Activated B cell treated with CpG ODN at 0.5 μM for 24 hours (primary cell): ENCODE measurements around the gene DEXI. TPM values are rescaled to one million over a fixed set of nuclear protein-coding genes. Genes with fewer than 3 reads are reported as not detected.
"Not testable (repeated sequence)": the region's sequence is repeated elsewhere in the genome, so short reads cannot be mapped to it uniquely, and the experiment has no call there.

ENCODE experiments used
- ATAC-seq: fragments of 200-7000 bp; cut with Tn5 transposase; one replicate; pipeline ENCODE4 v1.10.0; 2021; ENCODE audit warnings: low read depth, mild to moderate bottlenecking, moderate library complexity
- CTCF ChIA-PET: fragments of 350-600 bp; sonication (Branson Sonifier 250); formaldehyde crosslinking; loops from one replicate; lab custom pipeline; 2021; ENCODE audit warnings: antibody characterized with exemption; lab: Charles Lee
- POLR2A ChIA-PET: fragments of 350-600 bp; sonication (Branson Sonifier 250); formaldehyde crosslinking; loops from one replicate; lab custom pipeline; 2021; ENCODE audit warnings: antibody characterized with exemption; lab: Charles Lee
- DNase-seq: peaks from one replicate; pipeline ENCODE4 v3.0.0; 2022
- H3K27ac Mint-ChIP-seq: one replicate; pipeline ENCODE4 v1.8.0; 2020; ENCODE audit warnings: mixed read lengths
- H3K27me3 Mint-ChIP-seq: one replicate; pipeline ENCODE4 v1.8.0; 2021; ENCODE audit warnings: mixed read lengths
- H3K36me3 Mint-ChIP-seq: one replicate; pipeline ENCODE4 v1.8.0; 2021; ENCODE audit warnings: low read depth, mixed read lengths
- H3K4me1 Mint-ChIP-seq: one replicate; pipeline ENCODE4 v1.8.0; 2021; ENCODE audit warnings: mixed read lengths
- H3K4me3 Mint-ChIP-seq: one replicate; pipeline ENCODE4 v1.8.0; 2020; ENCODE audit warnings: mild to moderate bottlenecking, mixed read lengths
- H3K9me3 Mint-ChIP-seq: one replicate; pipeline ENCODE4 v1.8.0; 2020; ENCODE audit warnings: mixed read lengths
- CTCF ChIP-seq: fragments of 200-600 bp; IDR thresholded peaks from one replicate; pipeline ENCODE4 v1.8.0; 2022; ENCODE audit warnings: antibody characterized with exemption, mild to moderate bottlenecking
- intact Hi-C: fragments of 100-400 bp; cut with micrococcal nuclease; formaldehyde crosslinking; loops from one replicate; pipeline ENCODE4 v1.15.1; 2024
- total RNA-seq: library from RNA; stranded (reverse); gene quantifications from 2 replicates; pipeline ENCODE4 v1.2.3, GENCODE V29; 2022

DEXI gene
- total RNA-seq, 1 donor from 2014 or later = 18.0 TPM

GRCh38 chr16:10945065-10945787 lies 3.0 kb upstream of the DEXI start:
- POLR2A ChIA-PET = interaction anchor here (0.5 to 2.0 kb wide), 13 partner anchors 10 to 906 kb away, joined by 3 to 18 read pairs (median 4); partner anchors contain the start of genes NUBP1, RSL1D1 and SOCS1
- Mint-ChIP-seq H3K4me3 (peak overlapping the region; percentile 89), H3K36me3 (peaks cover 7% of the 10 kb centered on the region), H3K9me3 (no peaks in the 10 kb centered on the region), H3K27ac (peak overlapping the region; percentile 81), H3K27me3 (no peaks in the 10 kb centered on the region), H3K4me1 (peaks cover 83% of the 10 kb centered on the region)
- ATAC-seq (no peak), DNase-seq (no peak)
- intact Hi-C loops = loop anchor here (2.0 to 10.0 kb wide), 5 partner anchors 68 to 1860 kb away; partner anchors contain the start of genes CIITA, CPPED1, GSPT1 and ZC3H7A
- CTCF ChIA-PET = interaction anchor here (1.2 kb wide), 1 partner anchor 18 kb away, joined by 4 read pairs; no protein-coding TSS in a partner anchor
- TF ChIP-seq CTCF = no peak

- intact Hi-C loops = loop anchor here (1.0 to 10.0 kb wide), 6 partner anchors 68 to 1860 kb away; partner anchors contain the start of genes CIITA, CPPED1, GSPT1 and ZC3H7A
- TF ChIP-seq CTCF = no peak
Observed at GRCh38 chr16:10944249-10945064, 2.2 kb upstream of the DEXI start, which contains the start of gene CLEC16A. CLEC16A (plus strand) TSS chr16:10944564; CDS start chr16:10944718, 154 bp downstream.

GRCh38 chr16:10943064-10943353 lies 741 bp upstream of the DEXI start:
- H3K27ac Mint-ChIP-seq = peak overlapping the region; percentile 53
- ChIA-PET POLR2A (interaction anchor here (1.3 to 2.5 kb wide), 2 partner anchors 17 to 24 kb away, joined by 5 to 8 read pairs; no protein-coding TSS in a partner anchor), CTCF (no interaction called here)

More at GRCh38 chr16:10944249-10945064, 2.2 kb upstream of the DEXI start, which contains the start of gene CLEC16A:
- ChIA-PET CTCF (interaction anchor here (1.2 kb wide), 1 partner anchor 19 kb away, joined by 4 read pairs; no protein-coding TSS in a partner anchor), POLR2A (interaction anchor here (0.5 to 2.0 kb wide), 13 partner anchors 10 to 907 kb away, joined by 3 to 18 read pairs (median 4); partner anchors contain the start of genes NUBP1, RSL1D1 and SOCS1)
- Mint-ChIP-seq H3K4me3 (peak within 1 kb of the TSS; percentile 90), H3K36me3 (peaks cover 7% of the 10 kb centered on the region), H3K4me1 (peaks cover 83% of the 10 kb centered on the region), H3K27ac (peak within 1 kb of the TSS; percentile 81), H3K9me3 (no peaks in the 10 kb centered on the region), H3K27me3 (no peaks in the 10 kb centered on the region)
- DNase-seq (peak; percentile 97), ATAC-seq (peak; percentile 74)

GRCh38 chr16:10941935-10942351 lies 325 bp downstream of the DEXI start:
- CTCF ChIA-PET = interaction anchor here (0.7 to 1.3 kb wide), 3 partner anchors 7 to 23 kb away, joined by 3 to 6 read pairs (median 4); no protein-coding TSS in a partner anchor
- not testable (repeated sequence) for H3K27ac Mint-ChIP-seq, H3K27me3 Mint-ChIP-seq, DNase-seq, H3K9me3 Mint-ChIP-seq, ATAC-seq
- POLR2A ChIA-PET = interaction anchor here (0.6 to 2.5 kb wide), 20 partner anchors 7 to 728 kb away, joined by 3 to 15 read pairs (median 4); partner anchors contain the start of genes CIITA, NUBP1 and SOCS1
- peaks cover 86% of the 10 kb centered on the region for H3K4me1 Mint-ChIP-seq
- intact Hi-C loops = loop anchor here (1.0 to 10.0 kb wide), 3 partner anchors 12 to 1863 kb away; partner anchors contain the start of gene CPPED1
- peaks cover 12% of the 10 kb centered on the region for H3K36me3 Mint-ChIP-seq
- peak overlapping the region; percentile 90 for H3K4me3 Mint-ChIP-seq

More at GRCh38 chr16:10943064-10943353, 741 bp upstream of the DEXI start:
- DNase-seq (no peak), ATAC-seq (no peak)
- Mint-ChIP-seq H3K27me3 (no peaks in the 10 kb centered on the region), H3K4me1 (peaks cover 83% of the 10 kb centered on the region), H3K36me3 (peaks cover 7% of the 10 kb centered on the region), H3K4me3 (peak overlapping the region; percentile 90), H3K9me3 (no peaks in the 10 kb centered on the region)
- intact Hi-C loops = loop anchor here (10.0 kb wide), 2 partner anchors 648 to 1862 kb away; partner anchors contain the start of gene CPPED1
- no peak for TF ChIP-seq CTCF
